ENCODE data around the gene POMGNT2.
A peak's percentile ranks its signal among the peaks of the same experiment; 100 is the strongest.

Gene POMGNT2

GRCh38 chr3:43104660-43105595, 951 bp downstream of the POMGNT2 start:
- peak overlapping the region; percentile 78 for H3K4me3 ChIP-seq (ENCODE audit: low read depth, low read length)
- DNase-seq (ENCODE audit: low read depth) = no peak

GRCh38 chr3:43104039-43104438, 1.8 kb downstream of the POMGNT2 start:
- no peak for DNase-seq (ENCODE audit: low read depth)
- no peak overlapping the region for H3K4me3 ChIP-seq (ENCODE audit: low read depth, low read length)

GRCh38 chr3:43102773-43103480, 3.0 kb downstream of the POMGNT2 start:
- DNase-seq (ENCODE audit: low read depth) = no peak
- no peak overlapping the region for H3K4me3 ChIP-seq (ENCODE audit: low read depth, low read length)

- DNase-seq (ENCODE audit: low read depth) = no peak
Measured at GRCh38 chr3:43098761-43099160, 7.1 kb downstream of the POMGNT2 start.

GRCh38 chr3:43097400-43098080, 8.3 kb downstream of the POMGNT2 start:
- no peak for DNase-seq (ENCODE audit: low read depth)
- no peak overlapping the region for H3K4me3 ChIP-seq (ENCODE audit: low read depth, low read length)

More at GRCh38 chr3:43098761-43099160, 7.1 kb downstream of the POMGNT2 start:
- no peak overlapping the region for H3K4me3 ChIP-seq (ENCODE audit: low read depth, low read length)

- DNase-seq (ENCODE audit: low read depth) = no peak
- H3K4me3 ChIP-seq (ENCODE audit: low read depth, low read length) = no peak overlapping the region
Measured at GRCh38 chr3:43096761-43097160, 9.1 kb downstream of the POMGNT2 start.

- peak; percentile 16 for DNase-seq (ENCODE audit: low read depth)
Measured at GRCh38 chr3:43095370-43095769, 10.5 kb downstream of the POMGNT2 start.

GRCh38 chr3:43094851-43095250, 11.0 kb downstream of the POMGNT2 start:
- no peak for DNase-seq (ENCODE audit: low read depth)
- H3K4me3 ChIP-seq (ENCODE audit: low read depth, low read length) = no peak overlapping the region

More at GRCh38 chr3:43095370-43095769, 10.5 kb downstream of the POMGNT2 start:
- H3K4me3 ChIP-seq (ENCODE audit: low read depth, low read length) = no peak overlapping the region

- no peak for DNase-seq (ENCODE audit: low read depth)
- no peak overlapping the region for H3K4me3 ChIP-seq (ENCODE audit: low read depth, low read length)
Measured at GRCh38 chr3:43094381-43094780, 11.5 kb downstream of the POMGNT2 start.

- no peak for DNase-seq (ENCODE audit: low read depth)
- H3K4me3 ChIP-seq (ENCODE audit: low read depth, low read length) = no peak overlapping the region
Measured at GRCh38 chr3:43093974-43094373, 11.9 kb downstream of the POMGNT2 start.

- no peak overlapping the region for H3K4me3 ChIP-seq (ENCODE audit: low read depth, low read length)
- DNase-seq (ENCODE audit: low read depth) = no peak
Measured at GRCh38 chr3:43093006-43093405, 12.9 kb downstream of the POMGNT2 start.

GRCh38 chr3:43091481-43091880, 14.4 kb downstream of the POMGNT2 start:
- H3K4me3 ChIP-seq (ENCODE audit: low read depth, low read length) = no peak overlapping the region
- no peak for DNase-seq (ENCODE audit: low read depth)

- DNase-seq (ENCODE audit: low read depth) = no peak
- H3K4me3 ChIP-seq (ENCODE audit: low read depth, low read length) = no peak overlapping the region
Measured at GRCh38 chr3:43090238-43090637, 15.6 kb downstream of the POMGNT2 start.

- no peak overlapping the region for H3K4me3 ChIP-seq (ENCODE audit: low read depth, low read length)
- DNase-seq (ENCODE audit: low read depth) = no peak
Measured at GRCh38 chr3:43089081-43089480, 16.8 kb downstream of the POMGNT2 start.

- DNase-seq (ENCODE audit: low read depth) = no peak
- no peak overlapping the region for H3K4me3 ChIP-seq (ENCODE audit: low read depth, low read length)
Measured at GRCh38 chr3:43087249-43087776, 18.6 kb downstream of the POMGNT2 start.

- no peak overlapping the region for H3K4me3 ChIP-seq (ENCODE audit: low read depth, low read length)
- DNase-seq (ENCODE audit: low read depth) = no peak
Measured at GRCh38 chr3:43086460-43087165, 19.3 kb downstream of the POMGNT2 start.

GRCh38 chr3:43082457-43082856, 23.4 kb downstream of the POMGNT2 start:
- no peak overlapping the region for H3K4me3 ChIP-seq (ENCODE audit: low read depth, low read length)
- no peak for DNase-seq (ENCODE audit: low read depth)

GRCh38 chr3:43081796-43082195, 24.1 kb downstream of the POMGNT2 start:
- H3K4me3 ChIP-seq (ENCODE audit: low read depth, low read length) = no peak overlapping the region
- no peak for DNase-seq (ENCODE audit: low read depth)

Measured in skeletal muscle cell (primary cell).